ENCODE measurements around the gene ZNF584.
"Not testable (repeated sequence)": the region's sequence is repeated elsewhere in the genome, so short reads cannot be mapped to it uniquely, and the experiment has no call there.

The ZNF584 gene

GRCh38 chr19:58408152-58409009 lies at the start of gene ZNF584:
Gene ZNF584 (plus strand): TSS chr19:58408649. CDS start chr19:58409148, 499 bp downstream.
- peak; percentile 91 for DNase-seq (ENCODE audit: low read depth)

- DNase-seq (ENCODE audit: low read depth): no peak
These were observed 46.6 kb upstream of the ZNF584 start for GRCh38 chr19:58361900-58362271.

GRCh38 chr19:58362272-58362994 lies 46.0 kb upstream of the ZNF584 start, which contains the start of gene ZNF497:
Gene ZNF497 (minus strand): TSS chr19:58362751. CDS start chr19:58357635, 5,116 bp downstream.
- DNase-seq (ENCODE audit: low read depth): peak; percentile 90

- DNase-seq (ENCODE audit: low read depth): no peak
These were observed 44.3 kb upstream of the ZNF584 start for GRCh38 chr19:58364146-58364545.

GRCh38 chr19:58366585-58367430 lies 41.6 kb upstream of the ZNF584 start:
- no peak for DNase-seq (ENCODE audit: low read depth)

GRCh38 chr19:58367698-58368454 lies 40.6 kb upstream of the ZNF584 start:
- no peak for DNase-seq (ENCODE audit: low read depth)

- no peak for DNase-seq (ENCODE audit: low read depth)
These were observed 39.7 kb upstream of the ZNF584 start for GRCh38 chr19:58368561-58369360.

GRCh38 chr19:58372311-58373133 lies 35.9 kb upstream of the ZNF584 start:
- DNase-seq (ENCODE audit: low read depth): no peak

- DNase-seq (ENCODE audit: low read depth): peak; percentile 40
These were observed 34.2 kb upstream of the ZNF584 start for GRCh38 chr19:58374200-58374599.

GRCh38 chr19:58376724-58377123 lies 31.7 kb upstream of the ZNF584 start:
- DNase-seq (ENCODE audit: low read depth): not testable (repeated sequence)

GRCh38 chr19:58379246-58379645 lies 29.2 kb upstream of the ZNF584 start:
- no peak for DNase-seq (ENCODE audit: low read depth)

- no peak for DNase-seq (ENCODE audit: low read depth)
These were observed 28.3 kb upstream of the ZNF584 start for GRCh38 chr19:58380037-58380661.

GRCh38 chr19:58380662-58381459 lies 27.6 kb upstream of the ZNF584 start, which contains the start of gene ZNF837:
Gene ZNF837 (minus strand): TSS chr19:58381030. CDS start chr19:58369332, 11,698 bp downstream.
- DNase-seq (ENCODE audit: low read depth): peak; percentile 100

- DNase-seq (ENCODE audit: low read depth): no peak
These were observed 26.8 kb upstream of the ZNF584 start for GRCh38 chr19:58381460-58382212.

- no peak for DNase-seq (ENCODE audit: low read depth)
These were observed 25.3 kb upstream of the ZNF584 start for GRCh38 chr19:58382997-58383603.

- DNase-seq (ENCODE audit: low read depth): no peak
These were observed 23.0 kb upstream of the ZNF584 start for GRCh38 chr19:58385313-58385890.
